Measurements from ENCODE around the gene PDILT. TPM values are rescaled to one million over a fixed set of nuclear protein-coding genes. Genes with fewer than 3 reads are reported as not detected.

PDILT gene
- total and polyA plus RNA-seq, 2 donors (not counting 3 experiments of a cell fraction or from before 2014, with no cell fraction given): not detected

DNA sequence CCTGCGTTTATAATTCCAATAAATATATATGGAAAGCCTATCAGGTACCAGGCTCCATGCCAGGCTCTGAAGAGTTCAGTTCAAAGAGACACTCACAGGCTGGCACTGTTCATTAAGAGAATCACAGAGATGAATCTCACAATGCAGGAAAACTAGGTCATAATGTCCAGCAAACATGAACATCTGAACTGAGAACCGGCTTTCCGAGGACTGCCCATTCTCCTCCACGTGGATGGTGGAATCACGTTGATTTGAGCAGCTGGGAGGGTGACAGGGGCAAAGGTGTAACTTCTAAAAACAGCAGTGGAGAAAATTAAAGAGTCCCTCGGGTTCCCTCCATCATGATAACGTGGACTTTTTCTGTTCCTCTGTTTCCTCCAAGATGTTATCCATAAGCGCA is 87.4 kb downstream of the PDILT start:
- BruUV-seq (replicated peaks): no TSS peak
- H2AFZ ChIP-seq (ENCODE audit: low read depth, low read length): no peak overlapping the region
- no peak overlapping the region for H3K27ac ChIP-seq (ENCODE audit: insufficient read depth, low read depth, low read length)
- no peak overlapping the region for H3K9ac ChIP-seq (replicated peaks; ENCODE audit: extremely low read depth, insufficient read depth, low read length)
- no peak for DNase-seq (ENCODE audit: low read depth, low spot score)
- H3K9me3 ChIP-seq (replicated peaks; ENCODE audit: control insufficient read depth, insufficient read depth, low read length): no peaks in the 10 kb centered on the region
- H3K4me1 ChIP-seq (ENCODE audit: control insufficient read depth, extremely low read depth, insufficient read depth, low read length): no peaks in the 10 kb centered on the region
- no peaks in the 10 kb centered on the region for H3K27me3 ChIP-seq (ENCODE audit: control insufficient read depth in 2 of 2, insufficient read depth in 2 of 2, low read length in 2 of 2)
- no peaks in the 10 kb centered on the region for H3K36me3 ChIP-seq (ENCODE audit: control insufficient read depth in 2 of 2, extremely low read depth in 1 of 2, insufficient read depth in 2 of 2, low read length in 2 of 2)
- ChIA-PET CTCF (no interaction called here), POLR2A (no interaction called here)
- TF ChIP-seq MYC (IDR thresholded peaks at IDR 0.05; ENCODE audit: low read depth, low read length) (no peak), MAX (IDR thresholded peaks at IDR 0.05; ENCODE audit: insufficient read depth, insufficient read length) (no peak), FOS (IDR thresholded peaks at IDR 0.05; ENCODE audit: borderline replicate concordance, insufficient read depth, low read length) (no peak), GATA2 (IDR thresholded peaks at IDR 0.05; ENCODE audit: insufficient read depth, insufficient read length, low read depth, low read length) (no peak), EZH2 (IDR thresholded peaks at IDR 0.05; ENCODE audit: borderline replicate concordance, low read depth, low read length, severe bottlenecking) (no peak), POLR2AphosphoS5 (IDR thresholded peaks at IDR 0.05; ENCODE audit: insufficient read depth, low read depth, low read length) (no peak), POLR2A (IDR thresholded peaks at IDR 0.05; ENCODE audit: low read depth, low read length) (no peak), JUN (IDR thresholded peaks at IDR 0.05; ENCODE audit: borderline replicate concordance, insufficient read depth, insufficient read length, low read depth) (no peak)
- TF ChIP-seq, protein P1, sequence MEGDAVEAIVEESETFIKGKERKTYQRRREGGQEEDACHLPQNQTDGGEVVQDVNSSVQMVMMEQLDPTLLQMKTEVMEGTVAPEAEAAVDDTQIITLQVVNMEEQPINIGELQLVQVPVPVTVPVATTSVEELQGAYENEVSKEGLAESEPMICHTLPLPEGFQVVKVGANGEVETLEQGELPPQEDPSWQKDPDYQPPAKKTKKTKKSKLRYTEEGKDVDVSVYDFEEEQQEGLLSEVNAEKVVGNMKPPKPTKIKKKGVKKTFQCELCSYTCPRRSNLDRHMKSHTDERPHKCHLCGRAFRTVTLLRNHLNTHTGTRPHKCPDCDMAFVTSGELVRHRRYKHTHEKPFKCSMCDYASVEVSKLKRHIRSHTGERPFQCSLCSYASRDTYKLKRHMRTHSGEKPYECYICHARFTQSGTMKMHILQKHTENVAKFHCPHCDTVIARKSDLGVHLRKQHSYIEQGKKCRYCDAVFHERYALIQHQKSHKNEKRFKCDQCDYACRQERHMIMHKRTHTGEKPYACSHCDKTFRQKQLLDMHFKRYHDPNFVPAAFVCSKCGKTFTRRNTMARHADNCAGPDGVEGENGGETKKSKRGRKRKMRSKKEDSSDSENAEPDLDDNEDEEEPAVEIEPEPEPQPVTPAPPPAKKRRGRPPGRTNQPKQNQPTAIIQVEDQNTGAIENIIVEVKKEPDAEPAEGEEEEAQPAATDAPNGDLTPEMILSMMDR (IDR thresholded peaks at IDR 0.05; ENCODE audit: extremely low read depth in 1 of 2, insufficient read depth in 1 of 2, low read depth in 1 of 2, low read length in 2 of 2): no peak
- no peak for FAIRE-seq
- H4K20me1 ChIP-seq (replicated peaks; ENCODE audit: control insufficient read depth, extremely low read depth, insufficient read depth, low read length): no peaks in the 10 kb centered on the region
- dilution Hi-C loops (cut with MboI; ENCODE audit: extremely low pct_ligation_motif_present, low sequenced_read_pairs): no loop called here
- intact Hi-C loops (cut with micrococcal nuclease): no loop called here
- H3K4me3 ChIP-seq (replicated peaks in 1 of 3; ENCODE audit: insufficient read depth in 1 of 3, low read depth in 1 of 3, low read length in 3 of 3): no peak overlapping the region
- H3K79me2 ChIP-seq (ENCODE audit: control insufficient read depth, insufficient read depth, low read length): no peaks in the 10 kb centered on the region
- no peak overlapping the region for H3K4me2 ChIP-seq (ENCODE audit: insufficient read depth, low read length)
- no peaks in the 10 kb centered on the region for H3K9me1 ChIP-seq (replicated peaks; ENCODE audit: control insufficient read depth, extremely low read depth, insufficient read depth, low read length)

All from endothelial cell of umbilical vein (primary cell).